ENCODE data around the gene LEMD3.

LEMD3 gene

DNA sequence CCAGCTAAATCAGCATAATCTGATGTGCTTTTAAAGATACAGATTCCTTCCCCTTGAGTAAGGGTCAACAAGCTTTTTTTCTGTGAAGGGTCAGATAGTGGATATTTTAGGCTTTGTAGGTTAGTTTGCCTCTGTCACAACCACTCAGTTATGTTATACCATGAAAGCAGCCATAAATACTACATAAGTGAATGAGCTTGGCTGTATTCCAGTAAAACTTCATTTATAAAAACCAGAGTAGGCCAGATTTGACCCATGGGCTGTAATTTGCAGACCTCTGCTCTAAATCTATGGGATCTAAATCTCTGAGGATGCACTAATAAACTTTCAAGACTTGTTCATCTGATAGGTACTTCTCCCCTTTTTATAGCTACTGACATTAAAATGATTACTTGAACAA is 47.7 kb downstream of the LEMD3 start:
- Histone ChIP-seq H3K9ac (ENCODE audit: low read depth, low read length, poor library complexity, severe bottlenecking) (no peak overlapping the region), H4K20me1 (ENCODE audit: insufficient read depth, low read length, poor library complexity, severe bottlenecking) (no peaks in the 10 kb centered on the region), H3K27me3 (ENCODE audit: insufficient read depth, low read length, poor library complexity, severe bottlenecking) (no peaks in the 10 kb centered on the region), H3K79me2 (ENCODE audit: insufficient read depth, low read length) (peaks cover 28% of the 10 kb centered on the region; the same call in 1 of the 2 replicates), H3K4me3 (ENCODE audit: low read length, poor library complexity, severe bottlenecking) (no peak overlapping the region), H3K4me2 (ENCODE audit: low read depth, low read length, poor library complexity, severe bottlenecking) (no peak overlapping the region), H2AFZ (ENCODE audit: low read length) (no peak overlapping the region), H3K9me2 (replicated peaks; ENCODE audit: low read depth, low read length) (no peaks in the 10 kb centered on the region), H3F3A (ENCODE audit: low read depth) (no peaks in the 10 kb centered on the region), H3K4me1 (ENCODE audit: insufficient read depth, low read length, poor library complexity, severe bottlenecking) (peaks cover 3% of the 10 kb centered on the region), H3K36me3 (ENCODE audit: insufficient read depth, low read length) (peaks cover 73% of the 10 kb centered on the region), H3K9me3 (ENCODE audit: insufficient read depth, low read depth, low read length) (peaks cover 14% of the 10 kb centered on the region)
- no peak for TF ChIP-seq EZH2phosphoT487 (IDR thresholded peaks at IDR 0.05; ENCODE audit: borderline replicate concordance)
- no peak for TF ChIP-seq CTCF (conservative IDR thresholded peaks at IDR 0.05; ENCODE audit: low read length)

DNA sequence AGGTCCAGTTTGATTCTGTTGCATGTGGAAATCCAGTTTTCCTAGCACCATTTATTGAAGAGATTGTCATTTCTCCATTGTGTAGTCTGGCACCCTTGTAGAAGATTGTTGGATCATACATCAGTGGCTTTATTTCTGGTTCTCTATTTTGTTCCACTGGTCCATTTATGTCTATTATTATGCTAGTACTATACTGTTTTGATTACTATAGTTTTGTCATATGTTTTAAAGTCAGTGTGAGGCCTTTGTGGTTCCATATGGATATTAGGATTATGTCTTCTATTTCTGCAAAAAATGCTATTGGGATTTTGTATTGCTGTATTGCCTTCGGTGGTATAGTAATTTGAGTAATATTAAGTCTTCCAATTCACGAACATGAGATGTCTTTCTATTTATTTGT is 51.4 kb downstream of the LEMD3 start:
- H3K36me3 ChIP-seq (ENCODE audit: insufficient read depth, low read length), result peaks cover 71% of the 10 kb centered on the region

DNA sequence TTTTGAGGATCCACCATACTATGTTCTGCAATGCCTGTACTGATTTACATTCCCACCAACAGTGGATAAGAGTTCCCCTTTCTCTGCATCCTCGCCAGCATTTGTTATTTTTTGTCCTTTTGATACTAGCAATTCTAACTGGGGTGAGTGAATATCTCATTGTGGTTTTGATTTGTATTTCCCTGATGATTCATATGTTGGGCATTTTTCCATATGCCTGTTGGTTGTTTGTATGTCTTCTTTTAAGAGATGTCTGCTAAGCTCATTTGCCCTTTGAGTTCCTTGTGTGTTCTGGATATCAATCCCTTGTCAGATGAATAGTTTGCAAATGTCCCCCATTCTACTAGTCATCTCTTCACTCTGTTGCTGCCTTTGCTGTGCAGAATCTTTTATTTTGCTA is 60.1 kb downstream of the LEMD3 start:
- Histone ChIP-seq H3K4me1 (ENCODE audit: insufficient read depth, low read length, poor library complexity, severe bottlenecking) (peaks cover 5% of the 10 kb centered on the region), H3K4me3 (ENCODE audit: low read length, poor library complexity, severe bottlenecking) (no peak overlapping the region), H4K20me1 (ENCODE audit: insufficient read depth, low read length, poor library complexity, severe bottlenecking) (peaks cover 17% of the 10 kb centered on the region), H2AFZ (ENCODE audit: low read length) (no peak overlapping the region), H3K9me2 (replicated peaks; ENCODE audit: low read depth, low read length) (no peaks in the 10 kb centered on the region), H3K27me3 (ENCODE audit: insufficient read depth, low read length, poor library complexity, severe bottlenecking) (no peaks in the 10 kb centered on the region), H3K79me2 (ENCODE audit: insufficient read depth, low read length) (peaks cover 54% of the 10 kb centered on the region), H3F3A (ENCODE audit: low read depth) (no peaks in the 10 kb centered on the region), H3K36me3 (ENCODE audit: insufficient read depth, low read length) (peaks cover 33% of the 10 kb centered on the region), H3K4me2 (ENCODE audit: low read depth, low read length, poor library complexity, severe bottlenecking) (no peak overlapping the region), H3K9ac (ENCODE audit: low read depth, low read length, poor library complexity, severe bottlenecking) (no peak overlapping the region), H3K9me3 (ENCODE audit: insufficient read depth, low read depth, low read length) (peaks cover 22% of the 10 kb centered on the region)
- no peak for TF ChIP-seq EZH2phosphoT487 (IDR thresholded peaks at IDR 0.05; ENCODE audit: borderline replicate concordance)
- TF ChIP-seq CTCF (conservative IDR thresholded peaks at IDR 0.05; ENCODE audit: low read length), result no peak

More for the DNA sequence above, 51.4 kb downstream of the LEMD3 start:
- no peak for TF ChIP-seq EZH2phosphoT487 (IDR thresholded peaks at IDR 0.05; ENCODE audit: borderline replicate concordance)
- TF ChIP-seq CTCF (conservative IDR thresholded peaks at IDR 0.05; ENCODE audit: low read length), result no peak
- H3K4me2 ChIP-seq (ENCODE audit: low read depth, low read length, poor library complexity, severe bottlenecking), result no peak overlapping the region
- no peak overlapping the region for H2AFZ ChIP-seq (ENCODE audit: low read length)
- no peak overlapping the region for H3K4me3 ChIP-seq (ENCODE audit: low read length, poor library complexity, severe bottlenecking)
- H3K27me3 ChIP-seq (ENCODE audit: insufficient read depth, low read length, poor library complexity, severe bottlenecking), result no peaks in the 10 kb centered on the region
- no peaks in the 10 kb centered on the region for H3K9me2 ChIP-seq (replicated peaks; ENCODE audit: low read depth, low read length)
- peaks cover 47% of the 10 kb centered on the region for H3K79me2 ChIP-seq (ENCODE audit: insufficient read depth, low read length)
- H3K4me1 ChIP-seq (ENCODE audit: insufficient read depth, low read length, poor library complexity, severe bottlenecking), result peaks cover 4% of the 10 kb centered on the region
- H4K20me1 ChIP-seq (ENCODE audit: insufficient read depth, low read length, poor library complexity, severe bottlenecking), result no peaks in the 10 kb centered on the region
- no peak overlapping the region for H3K9ac ChIP-seq (ENCODE audit: low read depth, low read length, poor library complexity, severe bottlenecking)
- peaks cover 28% of the 10 kb centered on the region for H3K9me3 ChIP-seq (ENCODE audit: insufficient read depth, low read depth, low read length)
- H3F3A ChIP-seq (ENCODE audit: low read depth), result no peaks in the 10 kb centered on the region
